GM11168 (cell line): ENCODE measurements around the gene TNFRSF8.

Experiments used
- in situ Hi-C: fragments of 300-500 bp; cut with MboI; formaldehyde crosslinking; loops from one replicate; pipeline ENCODE4 v1.12.0; 2022; ENCODE audit warnings: low sequenced_read_pairs; ENCODE audit not compliant: unreplicated experiment

The TNFRSF8 gene

DNA sequence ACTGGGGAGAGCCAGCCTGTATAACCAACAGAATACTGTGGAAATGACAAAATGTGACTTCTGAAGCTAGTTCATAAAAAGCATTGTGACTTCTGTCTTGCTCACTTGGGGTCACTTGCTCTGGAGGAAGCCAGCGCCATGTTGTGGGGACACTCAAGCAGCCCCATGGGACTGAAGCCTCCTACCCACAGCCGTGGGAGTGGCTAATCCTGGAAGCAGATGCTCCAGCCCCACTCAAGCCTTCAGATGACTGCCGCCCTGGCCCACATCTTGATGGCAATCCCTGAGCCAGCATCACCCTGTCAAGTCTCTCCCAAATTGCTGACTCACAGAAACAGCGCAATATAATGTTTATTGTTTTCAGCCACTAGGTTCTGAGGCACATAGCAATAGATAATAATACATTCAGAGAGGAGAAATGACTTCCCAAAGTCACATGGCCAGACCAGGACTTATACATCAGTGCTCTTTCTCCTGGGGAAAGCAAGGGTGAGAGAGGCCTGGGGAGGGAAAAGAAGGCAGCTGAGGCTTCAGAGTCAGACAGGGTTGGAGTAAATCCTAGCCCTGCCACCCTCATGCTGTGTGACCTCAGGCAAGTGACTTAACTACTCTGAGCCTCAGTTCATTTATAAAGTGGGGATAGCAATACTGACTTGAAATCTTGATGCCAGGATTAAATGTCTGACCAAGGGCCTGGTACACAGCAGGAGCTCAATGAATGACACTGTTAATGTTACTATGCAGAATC, 5.0 kb upstream of the TNFRSF8 start:
- in situ Hi-C loops = no loop called here

DNA sequence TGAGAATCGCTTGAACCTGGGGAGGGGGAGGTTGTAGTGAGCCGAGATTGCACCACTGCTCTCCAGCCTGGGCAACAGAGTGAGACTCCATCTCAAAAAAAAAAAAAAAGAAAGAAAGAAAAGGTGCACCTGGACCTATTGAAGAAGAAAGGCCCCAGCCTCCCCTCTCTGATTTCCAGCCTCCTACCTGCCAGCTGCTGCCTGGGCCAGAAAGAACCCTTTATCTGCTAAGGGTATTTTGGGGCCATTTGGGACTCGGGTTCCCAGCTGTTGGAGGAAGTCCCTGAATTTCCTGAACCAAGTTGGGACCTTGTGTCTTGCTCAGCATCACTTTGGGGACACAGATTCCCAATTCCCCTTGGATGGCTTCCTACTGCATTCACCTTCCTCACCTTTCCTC, 3.9 kb upstream of the TNFRSF8 start:
- in situ Hi-C loops = no loop called here

DNA sequence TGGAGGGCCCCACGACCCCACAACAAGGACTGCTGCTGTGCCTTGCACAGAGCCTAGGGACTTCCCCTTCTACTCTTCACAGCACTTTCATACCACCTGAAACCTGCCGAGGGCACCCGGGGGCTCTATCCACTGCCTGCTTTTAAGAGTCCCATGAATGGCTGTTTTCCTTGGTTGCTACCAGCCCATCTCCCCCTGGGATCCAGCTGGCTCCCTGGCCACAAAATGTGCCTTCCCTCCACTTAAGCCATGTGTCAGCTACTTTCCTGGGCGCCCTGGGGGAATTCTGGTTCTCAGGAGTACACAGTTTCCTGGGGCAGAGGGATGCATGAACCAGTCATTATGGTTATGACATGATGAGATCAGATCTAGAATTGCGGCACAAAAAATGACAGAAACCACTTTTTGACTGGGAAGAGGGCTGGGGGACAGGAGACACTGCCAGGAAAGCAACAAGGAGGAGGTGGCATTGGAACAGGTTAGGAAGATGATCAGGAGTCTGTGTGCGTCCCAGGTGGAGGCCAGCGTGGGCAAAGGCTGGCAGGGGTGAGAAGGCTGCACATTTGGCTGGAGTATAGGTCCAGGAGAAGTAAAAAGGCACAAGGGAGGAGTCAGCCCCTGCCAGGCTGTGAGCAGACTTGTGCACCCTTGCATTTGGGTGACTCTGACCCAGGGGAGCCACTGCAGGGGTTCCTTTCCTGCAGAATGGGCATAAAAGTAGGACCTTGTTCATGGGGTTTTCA, 3.2 kb upstream of the TNFRSF8 start:
- in situ Hi-C loops = no loop called here

DNA sequence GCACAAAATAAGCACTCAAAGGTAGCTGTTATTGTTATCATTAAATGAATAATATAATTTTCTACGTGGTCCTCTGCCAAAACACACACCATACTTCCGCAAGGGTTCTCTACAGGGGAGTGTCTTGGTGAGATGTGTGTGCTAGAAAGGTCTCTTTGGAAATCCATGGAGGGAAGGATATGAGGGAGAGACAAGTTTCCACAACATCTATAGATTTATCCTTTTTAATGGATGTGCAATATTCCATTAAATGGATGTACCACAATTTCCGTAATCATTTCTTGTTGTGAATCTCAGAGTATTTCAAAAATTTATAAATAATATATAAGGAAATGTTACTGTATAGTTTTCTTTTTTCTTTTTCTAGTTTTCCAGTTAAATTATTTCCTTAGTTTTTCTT, 2.6 kb upstream of the TNFRSF8 start:
- in situ Hi-C loops = no loop called here

DNA sequence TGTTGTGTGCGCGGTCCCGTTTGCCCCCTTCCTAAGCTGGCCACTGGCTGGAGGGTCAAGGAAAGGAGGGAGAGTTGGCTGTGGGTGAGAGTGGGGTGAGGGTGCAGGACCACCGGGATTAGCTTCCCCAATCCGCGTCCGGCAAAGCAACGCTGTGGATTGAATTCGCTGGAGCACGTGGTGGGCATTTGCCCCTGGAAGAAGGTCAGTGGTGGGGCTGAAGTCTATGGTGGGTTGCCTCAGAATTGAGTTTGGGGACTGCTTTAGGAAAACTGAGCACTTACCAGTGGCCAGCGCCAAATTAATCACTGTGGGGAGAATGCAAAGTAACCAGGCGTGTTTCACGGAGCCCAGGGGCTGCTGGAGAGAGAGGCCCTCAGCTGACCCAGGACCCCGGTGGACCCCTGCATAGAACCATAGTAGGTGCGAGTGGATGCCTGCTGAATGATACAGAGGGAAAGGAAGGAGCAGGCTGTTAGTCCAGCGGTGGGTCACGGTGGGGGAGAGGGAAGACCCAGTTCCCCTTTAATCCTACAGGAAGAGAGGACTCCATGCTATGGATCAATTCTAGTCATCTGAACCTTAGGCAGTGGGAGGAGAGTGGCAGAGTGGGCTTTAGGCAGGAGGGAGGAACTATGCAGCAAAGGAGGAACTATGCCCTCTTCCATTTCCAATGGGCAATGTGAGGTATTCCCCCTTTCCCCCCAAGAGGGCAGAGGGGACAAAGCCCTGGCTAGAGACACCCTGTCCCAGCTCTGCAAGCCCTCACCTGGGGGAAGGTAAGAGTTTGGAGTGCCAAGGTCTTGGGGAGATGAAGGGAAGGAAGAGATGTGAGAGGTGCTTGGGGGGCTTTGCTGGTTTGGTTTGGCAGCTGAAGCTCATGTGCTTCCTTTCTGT, 1.2 kb downstream of the TNFRSF8 start:
- in situ Hi-C loops = no loop called here

DNA sequence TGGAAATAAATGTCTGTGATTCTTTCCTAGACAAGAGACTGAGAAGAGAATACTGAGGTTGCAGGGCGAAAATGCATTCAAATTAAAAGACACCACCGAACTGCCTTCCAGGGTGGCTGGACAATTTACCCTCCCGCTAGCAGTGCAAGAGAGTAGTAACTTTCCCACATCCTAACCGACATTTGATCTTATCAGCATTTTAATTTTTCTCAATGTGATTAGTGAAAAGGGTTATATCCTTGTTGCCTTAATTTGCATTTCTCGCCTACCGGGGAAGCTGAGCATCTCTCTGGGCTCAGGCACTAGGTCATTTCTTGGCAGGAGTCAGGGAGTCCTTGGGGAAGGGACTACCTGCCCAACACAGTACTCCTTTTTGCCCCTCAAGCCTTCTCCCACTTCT, 2.8 kb downstream of the TNFRSF8 start:
- in situ Hi-C loops = no loop called here

DNA sequence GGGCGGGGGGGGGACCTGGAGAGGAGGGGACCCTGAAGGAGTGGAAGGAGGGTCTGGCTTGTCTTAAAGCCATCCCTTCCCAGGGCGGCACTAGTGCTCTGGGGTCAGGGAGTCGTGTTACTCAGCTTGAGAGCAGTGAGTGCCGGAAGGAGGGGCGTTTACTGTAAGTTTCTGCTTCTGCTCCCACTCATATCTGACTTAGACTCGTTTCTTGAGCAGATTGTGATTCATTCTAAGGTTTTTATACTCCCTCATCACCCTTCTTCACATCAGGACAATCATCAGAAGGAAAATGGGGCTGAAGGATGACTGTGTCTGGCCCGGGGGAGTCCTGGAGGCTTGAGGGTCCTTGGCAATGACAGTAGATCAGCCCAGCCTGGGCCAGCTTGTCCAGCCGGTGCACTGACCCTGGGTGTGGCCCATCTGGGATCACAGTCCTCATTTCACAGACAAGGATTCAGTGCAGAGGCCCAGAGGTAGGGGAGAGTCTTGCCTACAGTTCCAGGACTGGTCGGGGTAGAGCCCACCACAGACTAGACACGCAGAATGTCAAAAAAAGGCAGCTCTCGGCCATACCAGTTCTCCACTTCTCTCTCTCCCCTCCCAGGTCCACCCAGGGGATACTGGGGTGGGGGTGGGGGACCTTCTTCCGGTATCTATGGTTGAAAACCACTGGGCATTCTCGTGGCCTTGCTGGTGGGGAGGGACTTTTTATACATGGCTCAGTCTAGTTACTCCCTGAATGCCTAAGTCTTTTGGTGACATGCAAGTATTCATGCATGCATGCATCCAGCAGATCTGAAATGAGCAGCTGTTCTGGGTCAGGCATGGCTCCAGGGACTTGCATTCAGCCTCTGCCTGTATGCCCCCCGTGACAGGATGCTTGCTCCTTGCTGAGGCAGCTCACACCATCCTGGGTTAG, 5.1 kb downstream of the TNFRSF8 start:
- in situ Hi-C loops = no loop called here

DNA sequence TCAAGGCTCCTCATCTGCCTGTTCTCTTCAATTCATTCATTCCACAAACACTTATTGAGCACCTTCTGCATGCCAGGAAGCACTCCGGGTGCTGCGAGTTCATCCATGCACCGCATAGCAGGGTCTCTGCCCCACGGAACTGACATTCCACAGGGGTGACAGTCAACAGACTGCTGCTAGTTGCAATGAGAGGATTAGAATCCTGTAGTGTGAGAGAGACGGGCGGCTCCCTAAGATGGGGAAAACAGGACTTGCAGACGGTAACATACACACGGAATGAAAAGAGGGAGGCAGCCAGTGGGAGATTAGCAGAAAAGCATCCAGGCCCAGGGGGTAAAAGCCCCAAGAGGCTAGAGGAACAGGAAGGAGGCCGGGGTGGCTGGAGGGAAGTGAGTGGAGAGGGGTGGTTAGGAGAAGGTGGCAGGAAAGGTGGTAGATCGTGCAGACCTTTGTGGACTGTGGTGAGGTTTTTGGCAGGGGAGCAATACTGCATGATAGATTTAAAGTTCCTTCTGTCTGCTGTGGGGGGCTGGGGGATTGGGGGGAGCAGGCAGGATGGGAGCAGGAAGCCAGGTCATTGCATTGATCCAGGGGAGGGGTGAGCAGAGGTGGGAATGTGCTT, 6.6 kb downstream of the TNFRSF8 start:
- in situ Hi-C loops = loop anchor here (10.0 kb wide), 1 partner anchor 55 kb away; the partner anchor contains the start of gene MIIP

DNA sequence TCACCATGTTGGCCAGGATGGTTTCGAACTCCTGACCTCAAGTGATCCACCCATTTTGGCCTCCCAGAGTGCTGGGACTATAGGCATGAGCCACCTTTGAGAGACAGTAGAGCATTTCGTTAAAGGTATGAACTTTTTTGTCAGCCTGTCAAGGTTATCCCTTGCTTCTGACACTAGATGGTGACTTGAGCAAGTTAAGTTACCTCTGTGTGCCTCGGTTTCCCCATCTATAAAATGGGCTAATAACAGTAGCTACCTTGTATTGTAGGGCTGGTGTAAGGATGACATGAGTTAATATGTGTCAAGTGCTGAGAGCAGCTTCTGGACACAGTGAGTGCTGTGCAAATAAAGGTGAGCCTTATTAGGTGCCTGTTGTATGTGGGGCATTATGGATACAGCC, 8.8 kb downstream of the TNFRSF8 start:
- in situ Hi-C loops = loop anchor here (10.0 kb wide), 1 partner anchor 57 kb away; the partner anchor contains the start of gene MIIP

DNA sequence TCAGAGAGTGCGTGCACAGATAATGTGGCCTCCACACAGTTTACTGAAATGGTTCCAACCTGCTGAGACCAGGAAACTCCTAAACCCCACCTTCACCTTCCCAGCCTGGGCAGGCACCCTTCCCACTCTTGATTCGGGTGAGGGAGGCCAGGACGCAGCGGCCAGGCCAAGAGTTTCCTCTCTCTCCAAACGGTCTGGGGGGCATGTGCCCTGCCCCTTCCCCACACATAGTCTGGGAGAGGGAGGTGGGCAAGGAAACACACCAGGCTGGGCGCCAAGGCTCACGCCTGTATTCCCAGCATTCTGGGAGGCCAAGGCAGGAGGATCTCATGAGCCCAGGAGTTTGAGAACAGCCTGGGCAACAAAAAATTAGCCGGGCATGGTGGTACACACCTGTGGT, 9.6 kb downstream of the TNFRSF8 start:
- in situ Hi-C loops = loop anchor here (10.0 kb wide), 1 partner anchor 58 kb away; the partner anchor contains the start of gene MIIP

DNA sequence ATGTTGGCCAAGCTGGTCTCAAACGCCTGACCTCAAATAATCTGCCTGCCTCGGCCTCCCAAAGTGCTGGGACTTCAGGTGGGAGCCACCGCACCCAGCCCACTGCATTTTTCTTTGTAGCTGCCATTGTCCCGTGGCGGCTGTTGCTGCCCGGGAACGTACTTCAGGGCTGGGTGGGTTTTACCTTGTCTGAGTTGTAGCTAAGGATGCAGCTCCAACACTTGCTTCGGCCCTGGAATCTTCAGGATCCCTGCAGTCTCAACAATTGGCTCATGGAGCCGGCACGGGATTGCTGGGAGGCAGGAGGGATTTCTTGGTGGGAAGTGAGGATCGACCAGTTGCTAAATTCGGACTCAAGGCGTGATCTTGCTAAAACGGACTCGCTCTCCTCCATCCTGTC, 10.7 kb downstream of the TNFRSF8 start:
- in situ Hi-C loops = loop anchor here (10.0 kb wide), 1 partner anchor 59 kb away; the partner anchor contains the start of gene MIIP

DNA sequence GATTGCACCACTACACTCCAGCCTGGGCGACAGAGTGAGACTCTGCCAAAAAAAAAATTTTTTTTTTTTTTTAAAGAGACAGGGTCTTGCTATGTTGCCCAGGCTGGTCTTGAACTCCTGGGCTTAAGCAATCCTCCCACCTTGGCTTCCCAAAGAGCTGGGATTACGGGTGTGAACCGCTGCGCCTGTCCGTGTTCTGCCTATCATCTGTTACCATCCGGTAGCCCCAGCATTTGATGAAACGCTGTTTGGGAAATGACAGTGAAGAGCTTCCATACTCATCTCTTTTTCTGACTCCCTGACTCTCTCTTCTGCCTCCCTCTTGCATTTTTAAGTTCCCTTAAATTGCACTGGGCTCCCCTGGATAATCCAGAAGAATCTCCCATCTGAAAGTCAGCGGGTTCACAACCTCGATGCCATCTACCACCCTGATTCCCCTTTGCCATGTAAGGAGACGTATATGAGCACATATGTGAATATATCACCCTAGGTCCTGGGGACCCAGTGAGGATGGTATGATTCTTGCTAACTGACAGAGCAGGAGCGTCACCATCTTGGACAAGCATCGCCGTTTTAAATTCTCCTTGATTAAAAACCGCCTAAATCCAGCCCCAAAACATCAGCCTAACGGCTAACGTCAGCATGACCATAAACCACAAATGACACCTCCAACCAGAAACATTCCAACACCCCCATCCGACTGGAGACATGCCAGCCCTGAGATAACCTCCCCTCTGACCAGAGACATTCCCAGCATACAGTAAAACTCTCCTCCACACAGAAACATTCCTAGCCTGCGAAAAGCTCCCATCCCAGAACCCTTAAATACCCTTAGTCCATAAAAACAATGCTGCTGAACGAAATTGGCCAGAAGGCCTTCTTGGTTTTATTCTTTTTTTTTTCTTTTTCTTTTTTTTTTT, 12.4 kb downstream of the TNFRSF8 start:
- in situ Hi-C loops = loop anchor here (10.0 kb wide), 1 partner anchor 61 kb away; the partner anchor contains the start of gene MIIP

DNA sequence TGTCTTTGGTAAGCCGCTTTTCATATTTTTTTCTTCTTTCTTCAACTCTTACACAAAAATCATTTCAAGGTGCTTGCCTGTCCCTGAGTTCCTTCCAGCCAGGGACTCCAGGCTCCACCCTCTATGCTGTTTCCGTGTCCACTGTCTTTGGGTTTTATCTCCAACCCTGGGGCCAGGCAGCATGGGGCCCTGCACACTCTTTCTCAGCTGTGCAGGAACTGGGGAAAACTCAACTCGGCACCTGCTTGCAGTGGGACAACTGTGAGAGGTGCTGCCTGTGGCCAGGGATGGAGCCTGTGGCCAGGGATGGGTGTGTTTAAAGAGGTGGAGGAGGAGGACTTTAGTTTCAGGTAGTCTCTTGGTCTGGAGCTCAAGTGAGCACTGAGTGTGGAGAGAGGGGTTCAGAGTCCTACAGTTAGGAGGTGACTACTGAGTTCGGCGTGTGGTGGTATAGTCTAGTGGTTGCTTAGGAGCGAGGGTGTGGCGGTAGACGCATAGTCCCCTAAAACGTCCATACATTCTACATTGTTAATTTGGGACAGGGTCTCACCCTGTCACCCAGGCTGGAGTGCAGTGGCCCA, 13.4 kb downstream of the TNFRSF8 start:
- in situ Hi-C loops = loop anchor here (10.0 kb wide), 1 partner anchor 62 kb away; the partner anchor contains the start of gene MIIP

DNA sequence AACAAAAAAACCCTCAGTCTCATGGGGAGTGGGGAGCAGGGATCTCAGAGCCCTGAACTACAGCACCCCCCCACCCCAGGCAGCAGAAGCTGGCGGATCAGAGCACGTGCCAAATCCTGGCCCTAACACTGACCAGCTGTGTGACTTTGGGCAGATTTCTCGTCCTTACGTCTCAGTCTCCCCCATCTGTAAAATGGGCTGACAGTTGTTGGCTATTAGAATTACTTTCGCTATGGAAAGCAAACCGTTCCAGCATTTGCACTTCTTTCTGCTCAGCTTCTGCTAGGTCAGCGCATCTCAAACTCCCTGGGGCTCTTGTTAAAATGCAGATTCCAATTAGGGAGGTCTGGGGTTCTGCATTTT, 15.5 kb downstream of the TNFRSF8 start:
- in situ Hi-C loops = loop anchor here (10.0 kb wide), 1 partner anchor 64 kb away; the partner anchor contains the start of gene MIIP

DNA sequence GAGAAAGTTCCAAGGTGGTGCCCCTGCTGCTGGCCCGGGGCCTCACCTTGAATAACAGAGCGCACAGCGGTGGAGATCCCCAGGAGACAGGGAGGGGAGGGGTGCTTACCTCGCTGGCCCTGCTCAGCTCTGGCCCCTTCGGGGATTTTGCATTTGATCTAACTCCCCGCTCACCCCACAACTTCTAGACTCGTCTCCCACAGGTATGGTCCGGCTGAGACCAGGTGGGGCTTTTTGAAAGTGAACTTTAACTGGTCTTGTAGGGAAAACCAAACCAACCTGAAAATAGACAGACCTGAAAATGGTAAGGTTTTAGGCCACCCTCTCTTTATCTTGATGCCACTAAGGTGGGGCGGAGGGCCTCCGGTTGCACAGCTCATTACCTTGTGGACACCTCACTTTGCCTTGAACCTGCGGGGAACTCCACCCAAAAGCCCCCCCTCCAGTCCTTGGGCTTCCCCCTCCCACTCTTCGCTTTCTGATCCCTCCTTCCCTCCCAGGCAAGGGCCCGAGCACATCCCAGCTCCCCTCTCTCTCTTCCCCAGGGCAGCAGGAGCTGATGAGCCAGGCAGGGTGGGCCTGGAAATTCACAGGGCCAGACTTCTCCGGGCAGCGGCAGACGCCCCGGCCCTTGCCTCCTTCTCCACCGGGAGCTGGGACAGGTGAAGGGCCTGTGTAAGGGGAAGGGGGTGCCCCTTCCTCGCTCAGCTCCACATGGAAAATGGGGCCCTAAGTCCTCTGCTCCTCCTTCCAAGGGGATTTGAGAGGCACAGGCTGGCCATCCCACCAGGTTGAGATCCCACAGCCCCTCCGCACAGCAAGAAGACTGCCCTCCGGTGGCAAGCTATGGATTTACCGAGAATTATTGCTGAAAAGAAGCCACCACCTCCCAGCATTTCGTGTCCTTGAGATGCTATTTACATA, 16.1 kb downstream of the TNFRSF8 start:
- in situ Hi-C loops = loop anchor here (10.0 kb wide), 1 partner anchor 64 kb away; the partner anchor contains the start of gene MIIP

DNA sequence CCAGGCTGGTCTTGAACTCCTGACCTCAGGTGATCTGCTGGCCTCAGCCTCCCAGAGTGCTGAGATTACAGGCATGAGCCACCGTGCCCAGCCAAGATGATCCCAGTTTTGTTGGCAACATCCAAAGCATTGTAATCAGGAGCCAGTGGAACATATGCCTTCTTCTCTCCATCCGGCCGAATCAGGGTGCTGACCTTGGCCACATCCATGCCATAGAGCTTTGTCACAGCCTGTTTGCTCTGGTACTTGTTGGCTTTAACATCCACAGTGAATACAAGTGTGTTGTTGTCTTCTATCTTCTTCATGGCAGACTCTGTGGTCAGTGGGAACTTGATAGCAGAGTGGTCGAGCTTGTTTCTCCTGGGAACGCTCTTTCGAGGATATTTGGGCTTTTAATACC, 17.1 kb downstream of the TNFRSF8 start:
- in situ Hi-C loops = no loop called here
